CD14-positive monocyte (primary cell): Measurements from ENCODE around the gene JAML. TPM values are rescaled to one million over a fixed set of nuclear protein-coding genes. Genes with fewer than 3 reads are reported as not detected.
A peak's percentile ranks its signal among the peaks of the same experiment; 100 is the strongest.

Experiments used
- DNase-seq, 3 donors: peaks; one replicate each; pipeline ENCODE4 v3.0.0-alpha.2; 2011 to 2022
- H2AFZ ChIP-seq: 2 replicates; pipeline ENCODE4 v1.6.0; 2012; ENCODE audit warnings: mild to moderate bottlenecking, low read depth, low read length, inconsistent platforms; ENCODE audit not compliant: insufficient read depth, poor library complexity, severe bottlenecking
- H3K27ac ChIP-seq, 2 donors: 1 replicate in 1 of 2; 2 replicates in 1 of 2; pipeline ENCODE4 v1.5.1; 2012 to 2013; ENCODE audit warnings: low read length in 2 of 2, control low read depth in 1 of 2, inconsistent platforms in 1 of 2, low read depth in 1 of 2, mild to moderate bottlenecking in 1 of 2
- H3K27me3 ChIP-seq, 2 donors: one replicate each; pipeline versions ENCODE4 v1.6.0 to v1.6.1; 2011 to 2013; ENCODE audit warnings: low read length in 2 of 2; ENCODE audit not compliant: control insufficient read depth in 2 of 2, insufficient read depth in 2 of 2
- H3K36me3 ChIP-seq, 2 donors: replicated peaks in 1 of 2; 1 replicate in 1 of 2; 2 replicates in 1 of 2; pipeline versions ENCODE4 v1.5.1 to v1.6.1; 2012 to 2013; ENCODE audit warnings: low read length in 2 of 2, control low read depth in 1 of 2, inconsistent platforms in 1 of 2, mild to moderate bottlenecking in 1 of 2; ENCODE audit not compliant: insufficient read depth in 2 of 2, control insufficient read depth in 1 of 2
- H3K4me1 ChIP-seq, 2 donors: 1 replicate in 1 of 2; 2 replicates in 1 of 2; pipeline versions ENCODE4 v1.5.1 to v1.6.1; 2012 to 2013; ENCODE audit warnings: low read length in 2 of 2, control low read depth in 1 of 2, inconsistent platforms in 1 of 2, mild to moderate bottlenecking in 1 of 2, moderate library complexity in 1 of 2; ENCODE audit not compliant: insufficient read depth in 2 of 2, control insufficient read depth in 1 of 2
- H3K4me2 ChIP-seq: replicated peaks from 2 replicates; pipeline ENCODE3; 2012; ENCODE audit warnings: low read length, moderate library complexity, mild to moderate bottlenecking; ENCODE audit not compliant: poor library complexity, severe bottlenecking; ENCODE audit errors: extremely low read depth
- H3K4me3 ChIP-seq, 3 experiments: fragments of 200-600 bp in 1 of 3; sonication (generic) in 1 of 3; replicated peaks in 1 of 3; 1 replicate in 2 of 3; 2 replicates in 1 of 3; pipeline ENCODE4 v1.5.1; 2011 to 2013; ENCODE audit warnings: low read length in 3 of 3, mild to moderate bottlenecking in 3 of 3, control low read depth in 2 of 3, low read depth in 2 of 3, inconsistent platforms in 1 of 3, moderate library complexity in 1 of 3
- H3K79me2 ChIP-seq: 2 replicates; pipeline ENCODE4 v1.6.0; 2012; ENCODE audit warnings: mild to moderate bottlenecking, control low read depth, inconsistent platforms, low read length, moderate library complexity; ENCODE audit not compliant: insufficient read depth
- H3K9ac ChIP-seq: 2 replicates; pipeline ENCODE4 v1.6.0; 2017; ENCODE audit warnings: low read length, mild to moderate bottlenecking; ENCODE audit not compliant: insufficient read depth, poor library complexity, severe bottlenecking
- H3K9me3 ChIP-seq, 2 donors: replicated peaks in 1 of 2; 1 replicate in 1 of 2; 2 replicates in 1 of 2; pipeline versions ENCODE4 v1.5.1 to v1.6.1; 2012 to 2013; ENCODE audit warnings: low read length in 2 of 2, control low read depth in 1 of 2; ENCODE audit not compliant: control insufficient read depth in 1 of 2, insufficient read depth in 1 of 2
- H4K20me1 ChIP-seq: 2 replicates; pipeline ENCODE4 v1.6.0; 2012; ENCODE audit warnings: mild to moderate bottlenecking, low read length, control low read depth, moderate library complexity; ENCODE audit not compliant: insufficient read depth
- H3K27ac Mint-ChIP-seq, 7 donors: one replicate each; pipeline ENCODE4 v1.8.0; 2020; ENCODE audit warnings: mild to moderate bottlenecking in 7 of 7, mixed read lengths in 7 of 7, moderate library complexity in 6 of 7, inconsistent platforms in 2 of 7
- H3K27me3 Mint-ChIP-seq, 3 donors: one replicate each; pipeline ENCODE4 v1.8.0; 2021 to 2022; ENCODE audit warnings: low read depth in 3 of 3, mild to moderate bottlenecking in 3 of 3, mixed read lengths in 3 of 3, moderate library complexity in 3 of 3, inconsistent platforms in 1 of 3
- H3K36me3 Mint-ChIP-seq, 2 donors: one replicate each; pipeline ENCODE4 v1.8.0; 2020; ENCODE audit warnings: mixed read lengths in 2 of 2, inconsistent platforms in 1 of 2, mild to moderate bottlenecking in 1 of 2
- H3K4me1 Mint-ChIP-seq: one replicate; pipeline ENCODE4 v1.8.0; 2020; ENCODE audit warnings: mild to moderate bottlenecking, mixed read lengths
- H3K4me3 Mint-ChIP-seq, 2 donors: one replicate each; pipeline ENCODE4 v1.8.0; 2020; ENCODE audit warnings: mild to moderate bottlenecking in 2 of 2, mixed read lengths in 2 of 2, moderate library complexity in 1 of 2
- H3K9me3 Mint-ChIP-seq, 7 donors: one replicate each; pipeline ENCODE4 v1.8.0; 2020 to 2022; ENCODE audit warnings: mixed read lengths in 7 of 7, mild to moderate bottlenecking in 6 of 7, moderate library complexity in 6 of 7, inconsistent platforms in 2 of 7
- WGBS: methylation state at CpG from one replicate; pipeline ENCODE4 v1.1.5; 2013; ENCODE audit warnings: missing lambda C conversion rate; ENCODE audit not compliant: insufficient coverage; 5-methylcytosine and 5-hydroxymethylcytosine counted together
- intact Hi-C, 2 donors: fragments of 100-400 bp; cut with micrococcal nuclease; formaldehyde crosslinking; loops; one replicate each; pipeline versions ENCODE4 v1.15.0 to v1.15.1; 2023
- polyA plus RNA-seq, 3 donors: library from polyadenylated mRNA; depleted of rRNA in 1 of 3; unstranded in 2 of 3; stranded (reverse) in 1 of 3; fragments of 300-500 nt in 2 of 3; fragments of >200 nt in 1 of 3; fragmentation: Illumina TruSeq in 2 of 3; gene quantifications; 1 replicate in 2 of 3; 2 replicates in 1 of 3; pipeline ENCODE4 v1.2.3, GENCODE V29; 2012 to 2021
- TF ChIP-seq, protein P1 (sequence below): fragments of 200-600 bp; IDR thresholded peaks from one replicate; pipeline ENCODE4 v1.8.0; 2022; ENCODE audit warnings: antibody characterized with exemption, mild to moderate bottlenecking

JAML gene
- polyA plus RNA-seq, 3 donors, result 316 to 968 (median 748) TPM

DNA sequence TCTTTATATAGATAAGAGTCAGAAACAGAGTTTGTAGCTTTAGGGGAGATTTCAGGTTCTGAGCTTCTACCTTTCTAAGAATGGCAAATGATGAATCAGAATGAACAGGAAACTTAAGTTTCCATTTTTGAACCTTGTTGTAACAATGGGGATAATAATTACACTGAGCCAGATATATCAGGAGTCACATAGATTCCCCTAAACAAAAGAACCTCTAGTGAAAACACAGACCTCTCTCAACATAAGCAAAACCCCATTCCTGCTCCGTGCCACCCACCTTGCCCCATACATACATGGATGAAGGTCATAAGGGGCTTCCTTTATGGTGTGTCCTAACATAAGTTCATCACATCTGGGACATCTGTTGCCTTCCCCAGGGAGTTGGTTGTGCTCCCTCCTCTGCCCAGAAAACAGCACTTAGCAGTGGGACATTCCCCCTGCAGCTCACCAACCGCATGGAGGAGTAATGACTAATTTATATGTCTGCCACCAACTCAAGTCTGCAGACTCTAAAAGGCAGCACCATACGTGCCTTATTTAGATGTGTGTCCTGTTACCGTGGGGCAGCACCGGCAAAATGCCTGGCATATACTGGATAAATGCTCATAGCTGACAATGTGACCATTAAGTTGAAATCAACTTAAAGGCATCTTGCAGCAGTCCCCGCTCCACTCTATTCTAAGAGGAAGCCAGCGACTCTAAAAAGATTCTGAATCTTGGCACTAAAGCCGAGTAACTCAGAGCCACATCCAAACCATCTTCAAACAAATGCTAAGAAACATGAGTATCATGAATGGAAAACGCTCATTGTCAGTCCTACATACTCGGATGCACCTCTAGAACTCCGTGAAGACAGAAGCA, 8.0 kb downstream of the JAML start:
- H3K79me2 ChIP-seq, result peaks cover 95% of the 10 kb centered on the region
- peak overlapping the region; percentile 78 for H3K4me2 ChIP-seq
- Mint-ChIP-seq H3K27ac (peak overlapping the region; percentile 79 to 95 (median 90)), H3K27me3 (peaks cover 0 to 3% (median 1%) of the 10 kb centered on the region in 3 donors), H3K4me1 (peaks cover 98% of the 10 kb centered on the region), H3K36me3 (peaks cover 60 to 79% of the 10 kb centered on the region in 2 donors), H3K4me3 (peak overlapping the region; percentile 62 to 88), H3K9me3 (peaks cover 0 to 2% (median 0%) of the 10 kb centered on the region in 7 donors)
- TF ChIP-seq, protein P1, sequence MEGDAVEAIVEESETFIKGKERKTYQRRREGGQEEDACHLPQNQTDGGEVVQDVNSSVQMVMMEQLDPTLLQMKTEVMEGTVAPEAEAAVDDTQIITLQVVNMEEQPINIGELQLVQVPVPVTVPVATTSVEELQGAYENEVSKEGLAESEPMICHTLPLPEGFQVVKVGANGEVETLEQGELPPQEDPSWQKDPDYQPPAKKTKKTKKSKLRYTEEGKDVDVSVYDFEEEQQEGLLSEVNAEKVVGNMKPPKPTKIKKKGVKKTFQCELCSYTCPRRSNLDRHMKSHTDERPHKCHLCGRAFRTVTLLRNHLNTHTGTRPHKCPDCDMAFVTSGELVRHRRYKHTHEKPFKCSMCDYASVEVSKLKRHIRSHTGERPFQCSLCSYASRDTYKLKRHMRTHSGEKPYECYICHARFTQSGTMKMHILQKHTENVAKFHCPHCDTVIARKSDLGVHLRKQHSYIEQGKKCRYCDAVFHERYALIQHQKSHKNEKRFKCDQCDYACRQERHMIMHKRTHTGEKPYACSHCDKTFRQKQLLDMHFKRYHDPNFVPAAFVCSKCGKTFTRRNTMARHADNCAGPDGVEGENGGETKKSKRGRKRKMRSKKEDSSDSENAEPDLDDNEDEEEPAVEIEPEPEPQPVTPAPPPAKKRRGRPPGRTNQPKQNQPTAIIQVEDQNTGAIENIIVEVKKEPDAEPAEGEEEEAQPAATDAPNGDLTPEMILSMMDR, result no peak
- intact Hi-C loops, result loop anchor here in 1 of 2 donors (10.0 kb wide), 1 partner anchor 72 kb away; no protein-coding TSS in a partner anchor
- peaks cover 15% of the 10 kb centered on the region for H4K20me1 ChIP-seq
- no CpG with 5 or more reads among the region's 11 CpGs for WGBS
- H3K36me3 ChIP-seq, result peaks cover 12 to 44% of the 10 kb centered on the region in 2 donors
- H2AFZ ChIP-seq, result no peak overlapping the region
- no peaks in the 10 kb centered on the region for H3K27me3 ChIP-seq
- peak in 1 of 3 donors; percentile 58 for DNase-seq
- H3K9ac ChIP-seq, result peak overlapping the region; percentile 7
- H3K27ac ChIP-seq, result peak overlapping the region in 1 of 2 donors; percentile 82
- no peaks in the 10 kb centered on the region for H3K9me3 ChIP-seq
- H3K4me3 ChIP-seq, result peak overlapping the region in 2 of 3 experiments; percentile 35 to 82
- peaks cover 100% of the 10 kb centered on the region in 2 donors for H3K4me1 ChIP-seq

GRCh38 chr11:118215765-118216164, 9.0 kb downstream of the JAML start:
- peak overlapping the region; percentile 78 for H3K4me2 ChIP-seq
- TF ChIP-seq, protein P1, result no peak
- peaks cover 0 to 3% (median 1%) of the 10 kb centered on the region in 3 donors for H3K27me3 Mint-ChIP-seq

More at GRCh38 chr11:118215765-118216164, 9.0 kb downstream of the JAML start:
- Mint-ChIP-seq H3K4me3 (peak overlapping the region; percentile 31 to 83), H3K36me3 (peaks cover 63 to 81% of the 10 kb centered on the region in 2 donors), H3K27ac (peak overlapping the region; percentile 88 to 95 (median 95)), H3K4me1 (peaks cover 97% of the 10 kb centered on the region), H3K9me3 (peaks cover 0 to 2% (median 0%) of the 10 kb centered on the region in 7 donors)
- Histone ChIP-seq H3K36me3 (peaks cover 23 to 44% of the 10 kb centered on the region in 2 donors), H2AFZ (no peak overlapping the region), H3K27ac (peak overlapping the region; percentile 73 to 82), H3K79me2 (peaks cover 95% of the 10 kb centered on the region), H3K9ac (no peak overlapping the region), H3K27me3 (no peaks in the 10 kb centered on the region), H4K20me1 (peaks cover 12% of the 10 kb centered on the region), H3K4me1 (peaks cover 94 to 100% of the 10 kb centered on the region in 2 donors), H3K9me3 (no peaks in the 10 kb centered on the region), H3K4me3 (peak overlapping the region in 1 of 3 experiments; percentile 82)
- intact Hi-C loops, result loop anchor here in 1 of 2 donors (2.0 to 10.0 kb wide), 2 partner anchors 13 to 71 kb away; no protein-coding TSS in a partner anchor
- no peak for DNase-seq
- WGBS, result 88% methylated on average over 3 of the region's 7 CpGs
